GM12891 (cell line): ENCODE results near the gene NCF2.

Source experiments
- DNase-seq: peaks from one replicate; pipeline ENCODE4 v3.0.0; 2011; ENCODE audit warnings: low spot score; ENCODE audit not compliant: insufficient read length
- FAIRE-seq: peaks from 2 replicates; lab custom pipeline; 2011; peaks lifted over from hg19 to GRCh38; lab: Jason Lieb, UNC
- PAX5 ChIP-seq: IDR thresholded peaks from 2 replicates; pipeline ENCODE4 v1.6.1; 2011; ENCODE audit warnings: low read length, moderate library complexity, mild to moderate bottlenecking; ENCODE audit not compliant: insufficient read depth, severe bottlenecking
- POLR2A ChIP-seq: IDR thresholded peaks from 2 replicates; pipeline ENCODE4 v1.6.1; 2011; ENCODE audit warnings: low read depth, low read length, control low read depth
- POLR2AphosphoS5 ChIP-seq: IDR thresholded peaks from 2 replicates; pipeline ENCODE4 v1.6.1; 2011; ENCODE audit warnings: low read depth, low read length, control low read depth
- POU2F2 ChIP-seq: IDR thresholded peaks from 2 replicates; pipeline ENCODE4 v1.6.1; 2011; ENCODE audit warnings: low read depth, mild to moderate bottlenecking, control low read depth, low read length, moderate library complexity
- SPI1 ChIP-seq: IDR thresholded peaks from 2 replicates; pipeline ENCODE4 v1.6.1; 2011; ENCODE audit warnings: low read depth, low read length, control low read depth
- TAF1 ChIP-seq: IDR thresholded peaks from 2 replicates; pipeline ENCODE4 v1.6.1; 2011; ENCODE audit warnings: low read depth, low read length, control low read depth

The NCF2 gene

GRCh38 chr1:183512450-183512849 is 77.8 kb downstream of the NCF2 start:
- FAIRE-seq (no peak), DNase-seq (no peak)
- TF ChIP-seq POU2F2, result no peak
- no peak for TF ChIP-seq TAF1
- TF ChIP-seq PAX5, result no peak
- no peak for TF ChIP-seq POLR2AphosphoS5
- TF ChIP-seq SPI1, result no peak
- TF ChIP-seq POLR2A, result no peak

- FAIRE-seq (no peak), DNase-seq (no peak)
- no peak for TF ChIP-seq SPI1
- TF ChIP-seq TAF1, result no peak
- no peak for TF ChIP-seq PAX5
- TF ChIP-seq POU2F2, result no peak
- no peak for TF ChIP-seq POLR2A
- no peak for TF ChIP-seq POLR2AphosphoS5
These were observed 81.6 kb downstream of the NCF2 start for GRCh38 chr1:183508694-183509093.

GRCh38 chr1:183506561-183506960 is 83.7 kb downstream of the NCF2 start:
- TF ChIP-seq POLR2A (no peak), POU2F2 (no peak), SPI1 (no peak), POLR2AphosphoS5 (no peak), TAF1 (no peak)
- FAIRE-seq (no peak), DNase-seq (no peak)
